ENCODE results near the gene FKBP4.

FKBP4 gene

DNA sequence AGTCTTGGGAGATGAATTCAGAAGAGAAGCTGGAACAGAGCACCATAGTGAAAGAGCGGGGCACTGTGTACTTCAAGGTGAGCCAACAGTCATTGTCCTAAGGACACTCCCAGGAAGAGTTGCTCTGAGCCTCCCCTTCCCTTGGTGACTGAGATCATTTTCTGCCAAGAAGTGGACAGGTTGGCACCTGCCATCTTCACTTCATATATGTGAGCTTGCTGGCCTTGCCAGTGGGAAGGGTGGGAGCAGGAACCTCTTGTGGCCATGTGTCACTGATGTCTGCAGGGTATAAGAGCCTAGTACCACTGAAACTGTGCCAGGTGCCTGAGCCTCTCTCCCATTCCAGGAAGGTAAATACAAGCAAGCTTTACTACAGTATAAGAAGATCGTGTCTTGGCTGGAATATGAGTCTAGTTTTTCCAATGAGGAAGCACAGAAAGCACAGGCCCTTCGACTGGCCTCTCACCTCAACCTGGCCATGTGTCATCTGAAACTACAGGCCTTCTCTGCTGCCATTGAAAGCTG lies 5.3 kb downstream of the FKBP4 start:
- H3F3A ChIP-seq (ENCODE audit: control insufficient read depth, insufficient read depth) = peaks cover 16% of the 10 kb centered on the region
- peaks cover 94% of the 10 kb centered on the region for H3K36me3 ChIP-seq (ENCODE audit: control insufficient read depth, low read length)
- peaks cover 47% of the 10 kb centered on the region for H3K79me2 ChIP-seq (ENCODE audit: control insufficient read depth, low read length)
- no peak for TF ChIP-seq EZH2phosphoT487 (IDR thresholded peaks at IDR 0.05; ENCODE audit: borderline replicate concordance, low read length)
- TF ChIP-seq, protein P1, sequence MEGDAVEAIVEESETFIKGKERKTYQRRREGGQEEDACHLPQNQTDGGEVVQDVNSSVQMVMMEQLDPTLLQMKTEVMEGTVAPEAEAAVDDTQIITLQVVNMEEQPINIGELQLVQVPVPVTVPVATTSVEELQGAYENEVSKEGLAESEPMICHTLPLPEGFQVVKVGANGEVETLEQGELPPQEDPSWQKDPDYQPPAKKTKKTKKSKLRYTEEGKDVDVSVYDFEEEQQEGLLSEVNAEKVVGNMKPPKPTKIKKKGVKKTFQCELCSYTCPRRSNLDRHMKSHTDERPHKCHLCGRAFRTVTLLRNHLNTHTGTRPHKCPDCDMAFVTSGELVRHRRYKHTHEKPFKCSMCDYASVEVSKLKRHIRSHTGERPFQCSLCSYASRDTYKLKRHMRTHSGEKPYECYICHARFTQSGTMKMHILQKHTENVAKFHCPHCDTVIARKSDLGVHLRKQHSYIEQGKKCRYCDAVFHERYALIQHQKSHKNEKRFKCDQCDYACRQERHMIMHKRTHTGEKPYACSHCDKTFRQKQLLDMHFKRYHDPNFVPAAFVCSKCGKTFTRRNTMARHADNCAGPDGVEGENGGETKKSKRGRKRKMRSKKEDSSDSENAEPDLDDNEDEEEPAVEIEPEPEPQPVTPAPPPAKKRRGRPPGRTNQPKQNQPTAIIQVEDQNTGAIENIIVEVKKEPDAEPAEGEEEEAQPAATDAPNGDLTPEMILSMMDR (IDR thresholded peaks at IDR 0.05; ENCODE audit: low read depth, low read length, poor library complexity, severe bottlenecking) = no peak
- no peak overlapping the region for H3K4me3 ChIP-seq (ENCODE audit: low read length)
- H3K4me2 ChIP-seq (ENCODE audit: low read length) = no peak overlapping the region
- no peak overlapping the region for H3K27ac ChIP-seq (ENCODE audit: low read depth, low read length)
- no peaks in the 10 kb centered on the region for H3K9me2 ChIP-seq (replicated peaks; ENCODE audit: control insufficient read depth, low read length)
- H3K9me3 ChIP-seq (ENCODE audit: control insufficient read depth, insufficient read depth, low read length) = no peaks in the 10 kb centered on the region
- no peaks in the 10 kb centered on the region for H3K27me3 ChIP-seq (ENCODE audit: control insufficient read depth, low read length)
- peaks cover 15% of the 10 kb centered on the region for H3K4me1 ChIP-seq (ENCODE audit: control insufficient read depth, low read length)
- H4K20me1 ChIP-seq (ENCODE audit: control insufficient read depth, insufficient read depth, low read depth, low read length) = peaks cover 31% of the 10 kb centered on the region

DNA sequence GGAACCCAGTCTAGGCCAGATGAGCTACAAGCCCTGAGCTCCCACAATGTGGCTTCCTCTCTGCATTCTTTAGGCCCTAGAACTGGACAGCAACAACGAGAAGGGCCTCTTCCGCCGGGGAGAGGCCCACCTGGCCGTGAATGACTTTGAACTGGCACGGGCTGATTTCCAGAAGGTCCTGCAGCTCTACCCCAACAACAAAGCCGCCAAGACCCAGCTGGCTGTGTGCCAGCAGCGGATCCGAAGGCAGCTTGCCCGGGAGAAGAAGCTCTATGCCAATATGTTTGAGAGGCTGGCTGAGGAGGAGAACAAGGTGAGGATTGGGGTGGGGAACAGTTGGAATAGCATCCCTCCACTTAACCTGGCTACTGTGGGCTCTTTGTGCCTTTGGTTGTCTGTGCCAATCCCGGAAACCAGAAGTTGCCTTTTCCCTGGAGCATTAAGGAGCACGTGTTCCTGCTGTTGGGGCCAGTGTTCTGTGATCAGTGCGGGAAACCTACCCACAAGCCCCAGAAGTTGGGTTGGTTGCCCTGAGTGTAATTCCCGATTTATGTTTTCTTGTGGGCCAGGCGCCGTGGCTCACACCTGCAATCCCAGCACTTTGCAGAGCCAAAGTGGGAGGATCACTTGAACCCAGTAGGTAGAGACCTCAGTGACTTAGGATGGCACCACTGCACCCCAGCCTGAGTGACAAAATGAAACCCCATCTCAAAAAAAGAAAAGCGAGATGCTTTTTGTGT lies 6.4 kb downstream of the FKBP4 start:
- H3K79me2 ChIP-seq (ENCODE audit: control insufficient read depth, low read length) = peaks cover 36% of the 10 kb centered on the region
- peaks cover 100% of the 10 kb centered on the region for H3K36me3 ChIP-seq (ENCODE audit: control insufficient read depth, low read length)
- peaks cover 12% of the 10 kb centered on the region for H3K4me1 ChIP-seq (ENCODE audit: control insufficient read depth, low read length)
- H3K4me2 ChIP-seq (ENCODE audit: low read length) = no peak overlapping the region
- peaks cover 19% of the 10 kb centered on the region for H3F3A ChIP-seq (ENCODE audit: control insufficient read depth, insufficient read depth)
- H3K27me3 ChIP-seq (ENCODE audit: control insufficient read depth, low read length) = no peaks in the 10 kb centered on the region
- no peaks in the 10 kb centered on the region for H3K9me3 ChIP-seq (ENCODE audit: control insufficient read depth, insufficient read depth, low read length)
- H3K9me2 ChIP-seq (replicated peaks; ENCODE audit: control insufficient read depth, low read length) = no peaks in the 10 kb centered on the region
- TF ChIP-seq EZH2phosphoT487 (IDR thresholded peaks at IDR 0.05; ENCODE audit: borderline replicate concordance, low read length) = no peak
- TF ChIP-seq, protein P1 (IDR thresholded peaks at IDR 0.05; ENCODE audit: low read depth, low read length, poor library complexity, severe bottlenecking) = no peak
- no peak overlapping the region for H3K4me3 ChIP-seq (ENCODE audit: low read length)
- no peak overlapping the region for H3K27ac ChIP-seq (ENCODE audit: low read depth, low read length)
- H4K20me1 ChIP-seq (ENCODE audit: control insufficient read depth, insufficient read depth, low read depth, low read length) = peaks cover 27% of the 10 kb centered on the region

DNA sequence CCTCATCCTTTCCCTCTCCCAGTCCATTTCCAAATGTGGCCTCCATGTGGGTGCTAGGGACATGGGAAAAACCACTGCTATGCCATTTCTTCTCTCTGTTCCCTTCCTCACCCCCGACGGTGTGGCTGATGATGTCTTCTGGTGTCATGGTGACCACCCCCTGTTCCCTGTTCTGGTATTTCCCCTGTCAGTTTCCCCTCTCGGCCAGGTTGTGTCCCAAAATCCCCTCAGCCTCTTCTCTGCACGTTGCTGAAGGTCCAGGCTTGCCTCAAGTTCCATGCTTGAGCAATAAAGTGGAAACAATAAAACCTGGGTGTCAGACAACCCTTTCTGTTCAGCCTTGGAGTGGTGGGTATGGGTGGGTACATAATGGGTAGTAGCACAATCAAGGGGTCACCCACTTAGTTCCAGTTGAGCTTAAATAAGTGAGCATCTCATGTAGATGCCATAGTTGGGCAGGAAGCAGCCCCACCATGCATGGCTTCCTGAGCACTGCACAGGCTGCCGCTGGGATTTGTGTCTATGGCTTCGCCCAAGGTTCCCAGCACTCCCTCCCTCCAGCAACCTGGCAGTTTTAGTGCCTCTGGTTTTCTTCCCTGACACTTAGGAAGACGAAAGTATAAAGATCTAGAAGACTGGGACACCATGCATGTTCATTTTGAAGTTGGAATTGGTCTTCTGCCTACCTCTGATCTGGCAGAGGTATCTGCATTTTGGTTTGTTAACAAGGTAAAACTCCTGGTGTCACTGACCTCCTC lies 9.0 kb downstream of the FKBP4 start:
- H3K4me1 ChIP-seq (ENCODE audit: control insufficient read depth, low read length) = no peaks in the 10 kb centered on the region
- H3F3A ChIP-seq (ENCODE audit: control insufficient read depth, insufficient read depth) = peaks cover 26% of the 10 kb centered on the region
- H3K27me3 ChIP-seq (ENCODE audit: control insufficient read depth, low read length) = no peaks in the 10 kb centered on the region
- H4K20me1 ChIP-seq (ENCODE audit: control insufficient read depth, insufficient read depth, low read depth, low read length) = 0 out of 2 replicates have a peak, but pooled peaks cover 3% of the 10 kb centered on the region
- H3K4me3 ChIP-seq (ENCODE audit: low read length) = no peak overlapping the region
- H3K9me2 ChIP-seq (replicated peaks; ENCODE audit: control insufficient read depth, low read length) = no peaks in the 10 kb centered on the region
- no peak overlapping the region for H3K4me2 ChIP-seq (ENCODE audit: low read length)
- no peak overlapping the region for H3K27ac ChIP-seq (ENCODE audit: low read depth, low read length)
- H3K79me2 ChIP-seq (ENCODE audit: control insufficient read depth, low read length) = peaks cover 10% of the 10 kb centered on the region
- TF ChIP-seq EZH2phosphoT487 (IDR thresholded peaks at IDR 0.05; ENCODE audit: borderline replicate concordance, low read length) = no peak
- TF ChIP-seq, protein P1 (IDR thresholded peaks at IDR 0.05; ENCODE audit: low read depth, low read length, poor library complexity, severe bottlenecking) = no peak
- peaks cover 84% of the 10 kb centered on the region for H3K36me3 ChIP-seq (ENCODE audit: control insufficient read depth, low read length)
- no peaks in the 10 kb centered on the region for H3K9me3 ChIP-seq (ENCODE audit: control insufficient read depth, insufficient read depth, low read length)

Data from DOHH2 (cell line).